ENCODE data around the gene GRIK3. TPM values are rescaled to one million over a fixed set of nuclear protein-coding genes. Genes with fewer than 3 reads are reported as not detected.

Gene GRIK3
- total RNA-seq, 1 donor from 2014 or later: 0.27 TPM

- no peak overlapping the region for H3K27ac ChIP-seq
- H3K4me1 ChIP-seq: no peaks in the 10 kb centered on the region
- ATAC-seq (no peak), DNase-seq (no peak)
- H3K36me3 ChIP-seq: no peaks in the 10 kb centered on the region
- no peaks in the 10 kb centered on the region for H3K9me3 ChIP-seq
- intact Hi-C loops (cut with DNase I): no loop called here
- no peak for TF ChIP-seq CTCF (IDR thresholded peaks at IDR 0.05)
- H3K4me3 ChIP-seq: no peak overlapping the region
- H3K27me3 ChIP-seq (ENCODE audit: low read depth): peaks cover 10% of the 10 kb centered on the region
Observed at GRCh38 chr1:36831186-36831810, 203.0 kb downstream of the GRIK3 start.

GRCh38 chr1:36829961-36830360 is 204.4 kb downstream of the GRIK3 start:
- no peaks in the 10 kb centered on the region for H3K9me3 ChIP-seq
- no peak overlapping the region for H3K4me3 ChIP-seq
- intact Hi-C loops (cut with DNase I): no loop called here
- no peaks in the 10 kb centered on the region for H3K4me1 ChIP-seq
- no peak for ATAC-seq
- no peak overlapping the region for H3K27ac ChIP-seq
- H3K27me3 ChIP-seq (ENCODE audit: low read depth): peaks cover 10% of the 10 kb centered on the region
- no peaks in the 10 kb centered on the region for H3K36me3 ChIP-seq
- no peak for DNase-seq
- TF ChIP-seq CTCF (IDR thresholded peaks at IDR 0.05): no peak

- ATAC-seq (no peak), DNase-seq (no peak)
- Histone ChIP-seq H3K9me3 (no peaks in the 10 kb centered on the region), H3K4me1 (no peaks in the 10 kb centered on the region), H3K27ac (no peak overlapping the region), H3K36me3 (no peaks in the 10 kb centered on the region), H3K4me3 (no peak overlapping the region), H3K27me3 (ENCODE audit: low read depth) (peaks cover 10% of the 10 kb centered on the region)
- TF ChIP-seq CTCF (IDR thresholded peaks at IDR 0.05): no peak
- intact Hi-C loops (cut with DNase I): no loop called here
Observed at GRCh38 chr1:36829066-36829465, 205.2 kb downstream of the GRIK3 start.

GRCh38 chr1:36825226-36825625 is 209.1 kb downstream of the GRIK3 start:
- peaks cover 9% of the 10 kb centered on the region for H3K27me3 ChIP-seq (ENCODE audit: low read depth)
- no peak for TF ChIP-seq CTCF (IDR thresholded peaks at IDR 0.05)
- ATAC-seq: no peak
- DNase-seq: no peak
- H3K27ac ChIP-seq: no peak overlapping the region
- H3K36me3 ChIP-seq: no peaks in the 10 kb centered on the region
- no peaks in the 10 kb centered on the region for H3K4me1 ChIP-seq
- intact Hi-C loops (cut with DNase I): no loop called here
- H3K9me3 ChIP-seq: no peaks in the 10 kb centered on the region
- H3K4me3 ChIP-seq: no peak overlapping the region

GRCh38 chr1:36824390-36824861 is 209.9 kb downstream of the GRIK3 start:
- DNase-seq: no peak

More at GRCh38 chr1:36824390-36824861, 209.9 kb downstream of the GRIK3 start:
- no peaks in the 10 kb centered on the region for H3K9me3 ChIP-seq
- intact Hi-C loops (cut with DNase I): no loop called here
- no peak overlapping the region for H3K27ac ChIP-seq
- no peak for ATAC-seq
- H3K27me3 ChIP-seq (ENCODE audit: low read depth): peaks cover 5% of the 10 kb centered on the region
- H3K4me3 ChIP-seq: no peak overlapping the region
- no peaks in the 10 kb centered on the region for H3K4me1 ChIP-seq
- TF ChIP-seq CTCF (IDR thresholded peaks at IDR 0.05): no peak
- H3K36me3 ChIP-seq: no peaks in the 10 kb centered on the region

Data from lower lobe of right lung (tissue), 2 donors.